GM12878 (cell line): ENCODE measurements around the gene NHERF1.

Source experiments
- BRCA1 ChIP-seq: IDR thresholded peaks from 2 replicates; pipeline ENCODE4 v1.6.1; 2011; ENCODE audit warnings: low read depth, low read length, improper control_type of control experiment
- CEBPB ChIP-seq, 2 experiments: fragments of 150-350 bp in 1 of 2; IDR thresholded peaks; 2 replicates each; pipeline ENCODE4 v1.6.1; 2012 to 2014; ENCODE audit warnings: low read depth in 2 of 2, low read length in 2 of 2, borderline replicate concordance in 1 of 2, inconsistent platforms in 1 of 2
- CHD4 ChIP-seq: fragments of 200-600 bp; sonication (generic); IDR thresholded peaks from 2 replicates; pipeline ENCODE4 v1.6.1; 2016; ENCODE audit warnings: mild to moderate bottlenecking
- CTCF ChIP-seq, 3 experiments: IDR thresholded peaks in 2 of 3; conservative IDR thresholded peaks in 1 of 3; 2 replicates each; pipeline ENCODE4 v1.5.1; 2011; ENCODE audit warnings: low read depth in 3 of 3, low read length in 3 of 3, mild to moderate bottlenecking in 3 of 3, control low read depth in 2 of 3, moderate library complexity in 2 of 3, inconsistent platforms in 1 of 3, mixed read lengths in 1 of 3; ENCODE audit not compliant: control insufficient read depth in 2 of 3, insufficient read depth in 1 of 3; ENCODE audit errors: extremely low read depth in 1 of 3
- DPF2 ChIP-seq: fragments of 450-650 bp; IDR thresholded peaks from 2 replicates; pipeline ENCODE4 v1.6.1; 2017; ENCODE audit warnings: mild to moderate bottlenecking
- FOXM1 ChIP-seq: IDR thresholded peaks from 2 replicates; pipeline ENCODE4 v1.6.1; 2012; ENCODE audit warnings: low read depth, mild to moderate bottlenecking, inconsistent platforms, low read length, moderate library complexity
- GABPA ChIP-seq: IDR thresholded peaks from 2 replicates; pipeline ENCODE4 v1.6.1; 2014; ENCODE audit warnings: antibody characterized with exemption, low read depth, mild to moderate bottlenecking, inconsistent platforms
- IKZF1 ChIP-seq: fragments of 450-650 bp; conservative IDR thresholded peaks from 2 replicates; pipeline ENCODE4 v1.6.1; 2017; ENCODE audit warnings: antibody characterized with exemption, mild to moderate bottlenecking
- KAT2A ChIP-seq: conservative IDR thresholded peaks from 2 replicates; pipeline ENCODE4 v1.6.1; 2011; ENCODE audit warnings: low read depth, low read length; ENCODE audit not compliant: control insufficient read depth
- POLR2A ChIP-seq: IDR thresholded peaks from 2 replicates; pipeline ENCODE4 v1.6.1; 2011; ENCODE audit warnings: low read depth, mild to moderate bottlenecking, low read length
- TAF1 ChIP-seq: IDR thresholded peaks from 2 replicates; pipeline ENCODE4 v1.6.1; 2011; ENCODE audit warnings: mild to moderate bottlenecking, low read depth, low read length, borderline replicate concordance
- TCF7 ChIP-seq: IDR thresholded peaks from 2 replicates; pipeline ENCODE4 v1.6.1; 2014; ENCODE audit warnings: antibody characterized with exemption, borderline replicate concordance
- ZNF274 ChIP-seq: IDR thresholded peaks from one replicate; pipeline ENCODE4 v1.8.0; 2011; ENCODE audit not compliant: insufficient read length, insufficient read depth
- TF ChIP-seq, protein P1 (sequence below): fragments of 450-650 bp; IDR thresholded peaks from 2 replicates; pipeline ENCODE4 v1.6.1; 2014; ENCODE audit warnings: mild to moderate bottlenecking

- TF ChIP-seq CTCF (IDR thresholded peaks at IDR 0.05 in 2 of 3, conservative IDR thresholded peaks at IDR 0.05 in 1 of 3; ENCODE audit: control insufficient read depth in 2 of 3, extremely low read depth in 1 of 3, insufficient read depth in 1 of 3, low read depth in 3 of 3, low read length in 3 of 3), result no peak
- TF ChIP-seq BRCA1, result no peak
- no peak for TF ChIP-seq CHD4
- TF ChIP-seq FOXM1, result no peak
- TF ChIP-seq TCF7, result no peak
- TF ChIP-seq KAT2A, result no peak
- no peak for TF ChIP-seq DPF2
- TF ChIP-seq, protein P1, sequence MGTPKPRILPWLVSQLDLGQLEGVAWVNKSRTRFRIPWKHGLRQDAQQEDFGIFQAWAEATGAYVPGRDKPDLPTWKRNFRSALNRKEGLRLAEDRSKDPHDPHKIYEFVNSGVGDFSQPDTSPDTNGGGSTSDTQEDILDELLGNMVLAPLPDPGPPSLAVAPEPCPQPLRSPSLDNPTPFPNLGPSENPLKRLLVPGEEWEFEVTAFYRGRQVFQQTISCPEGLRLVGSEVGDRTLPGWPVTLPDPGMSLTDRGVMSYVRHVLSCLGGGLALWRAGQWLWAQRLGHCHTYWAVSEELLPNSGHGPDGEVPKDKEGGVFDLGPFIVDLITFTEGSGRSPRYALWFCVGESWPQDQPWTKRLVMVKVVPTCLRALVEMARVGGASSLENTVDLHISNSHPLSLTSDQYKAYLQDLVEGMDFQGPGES, result no peak
- no peak for TF ChIP-seq TAF1
- TF ChIP-seq IKZF1, result no peak
- no peak for TF ChIP-seq GABPA
- TF ChIP-seq ZNF274, result no peak
- no peak for TF ChIP-seq CEBPB (IDR thresholded peaks at IDR 0.05; ENCODE audit: borderline replicate concordance in 1 of 2, low read depth in 2 of 2, low read length in 2 of 2)
- no peak for TF ChIP-seq POLR2A
These were observed 13.5 kb downstream of the NHERF1 start for GRCh38 chr17:74761931-74762330.
